ENCODE measurements around the gene DNAJC15. TPM values are rescaled to one million over a fixed set of nuclear protein-coding genes. Genes with fewer than 3 reads are reported as not detected.

Gene DNAJC15
- total and polyA plus RNA-seq, 7 experiments from 2014 or later: 5.0 to 22.8 (median 10.5) TPM

- H3K36me3 Mint-ChIP-seq: no peaks in the 10 kb centered on the region
- ATAC-seq (no peak), DNase-seq (no peak)
- no peak overlapping the region for H3K27ac Mint-ChIP-seq
- H3K4me1 Mint-ChIP-seq: peaks cover 0 to 1% (median 0%) of the 10 kb centered on the region in 7 donors
- Histone ChIP-seq H3K4me3 (ENCODE audit: low read length) (no peak overlapping the region), H3K36me3 (ENCODE audit: control insufficient read depth in 2 of 3, insufficient read depth in 3 of 3, low read length in 3 of 3) (no peaks in the 10 kb centered on the region), H3K27me3 (ENCODE audit: control insufficient read depth in 2 of 2, insufficient read depth in 2 of 2, low read length in 2 of 2) (no peaks in the 10 kb centered on the region), H3K4me1 (ENCODE audit: control insufficient read depth in 2 of 2, insufficient read depth in 2 of 2, low read length in 2 of 2) (no peaks in the 10 kb centered on the region), H3K27ac (ENCODE audit: low read depth, low read length) (no peak overlapping the region), H3K9me3 (ENCODE audit: control insufficient read depth in 2 of 3, low read length in 3 of 3) (no peaks in the 10 kb centered on the region)
- peaks cover 5 to 25% (median 13%) of the 10 kb centered on the region in 5 donors for H3K27me3 Mint-ChIP-seq
- CTCF ChIA-PET: no interaction called here
- peaks cover 0 to 3% (median 0%) of the 10 kb centered on the region in 11 donors for H3K9me3 Mint-ChIP-seq
- POLR2A ChIA-PET: no interaction called here
- intact Hi-C loops (cut with micrococcal nuclease): no loop called here
- no peak overlapping the region for H3K4me3 Mint-ChIP-seq
These were observed 127.2 kb downstream of the DNAJC15 start for GRCh38 chr13:43150369-43151207.

- peaks cover 2 to 10% (median 4%) of the 10 kb centered on the region in 5 donors for H3K27me3 Mint-ChIP-seq
- ATAC-seq (no peak), DNase-seq (no peak)
- H3K36me3 Mint-ChIP-seq: no peaks in the 10 kb centered on the region
- no peak overlapping the region for H3K27ac Mint-ChIP-seq
- H3K9me3 Mint-ChIP-seq: peaks cover 0 to 3% (median 0%) of the 10 kb centered on the region in 11 donors
- Histone ChIP-seq H3K27ac (ENCODE audit: low read depth, low read length) (no peak overlapping the region), H3K27me3 (ENCODE audit: control insufficient read depth in 2 of 2, insufficient read depth in 2 of 2, low read length in 2 of 2) (no peaks in the 10 kb centered on the region), H3K36me3 (ENCODE audit: control insufficient read depth in 2 of 3, insufficient read depth in 3 of 3, low read length in 3 of 3) (no peaks in the 10 kb centered on the region), H3K4me1 (ENCODE audit: control insufficient read depth in 2 of 2, insufficient read depth in 2 of 2, low read length in 2 of 2) (no peaks in the 10 kb centered on the region), H3K9me3 (ENCODE audit: control insufficient read depth in 2 of 3, low read length in 3 of 3) (no peaks in the 10 kb centered on the region), H3K4me3 (ENCODE audit: low read length) (no peak overlapping the region)
- POLR2A ChIA-PET: no interaction called here
- no peak overlapping the region for H3K4me3 Mint-ChIP-seq
- intact Hi-C loops (cut with micrococcal nuclease): no loop called here
- peaks cover 0 to 1% (median 0%) of the 10 kb centered on the region in 7 donors for H3K4me1 Mint-ChIP-seq
- CTCF ChIA-PET: no interaction called here
These were observed 130.2 kb downstream of the DNAJC15 start for GRCh38 chr13:43153436-43154090.

- Histone ChIP-seq H3K27me3 (ENCODE audit: control insufficient read depth in 2 of 2, insufficient read depth in 2 of 2, low read length in 2 of 2) (no peaks in the 10 kb centered on the region), H3K27ac (ENCODE audit: low read depth, low read length) (no peak overlapping the region), H3K4me1 (ENCODE audit: control insufficient read depth in 2 of 2, insufficient read depth in 2 of 2, low read length in 2 of 2) (no peaks in the 10 kb centered on the region), H3K36me3 (ENCODE audit: control insufficient read depth in 2 of 3, insufficient read depth in 3 of 3, low read length in 3 of 3) (no peaks in the 10 kb centered on the region), H3K9me3 (ENCODE audit: control insufficient read depth in 2 of 3, low read length in 3 of 3) (no peaks in the 10 kb centered on the region), H3K4me3 (ENCODE audit: low read length) (no peak overlapping the region)
- no peak overlapping the region for H3K4me3 Mint-ChIP-seq
- intact Hi-C loops (cut with micrococcal nuclease): no loop called here
- H3K9me3 Mint-ChIP-seq: peaks cover 0 to 3% (median 0%) of the 10 kb centered on the region in 11 donors
- peaks cover 0 to 6% (median 4%) of the 10 kb centered on the region in 5 donors for H3K27me3 Mint-ChIP-seq
- ATAC-seq: no peak
- POLR2A ChIA-PET: no interaction called here
- H3K36me3 Mint-ChIP-seq: no peaks in the 10 kb centered on the region
- CTCF ChIA-PET: no interaction called here
- H3K27ac Mint-ChIP-seq: no peak overlapping the region
- DNase-seq: no peak
- peaks cover 0 to 1% (median 0%) of the 10 kb centered on the region in 7 donors for H3K4me1 Mint-ChIP-seq
These were observed 130.8 kb downstream of the DNAJC15 start for GRCh38 chr13:43154156-43154651.

GRCh38 chr13:43154839-43155238, 131.5 kb downstream of the DNAJC15 start:
- Mint-ChIP-seq H3K36me3 (no peaks in the 10 kb centered on the region), H3K4me3 (no peak overlapping the region), H3K9me3 (peaks cover 0 to 3% (median 0%) of the 10 kb centered on the region in 11 donors), H3K27me3 (peaks cover 0 to 6% (median 4%) of the 10 kb centered on the region in 5 donors), H3K27ac (no peak overlapping the region), H3K4me1 (peaks cover 0 to 1% (median 0%) of the 10 kb centered on the region in 7 donors)
- intact Hi-C loops (cut with micrococcal nuclease): no loop called here
- Histone ChIP-seq H3K36me3 (ENCODE audit: control insufficient read depth in 2 of 3, insufficient read depth in 3 of 3, low read length in 3 of 3) (no peaks in the 10 kb centered on the region), H3K4me3 (ENCODE audit: low read length) (no peak overlapping the region), H3K4me1 (ENCODE audit: control insufficient read depth in 2 of 2, insufficient read depth in 2 of 2, low read length in 2 of 2) (no peaks in the 10 kb centered on the region), H3K27me3 (ENCODE audit: control insufficient read depth in 2 of 2, insufficient read depth in 2 of 2, low read length in 2 of 2) (no peaks in the 10 kb centered on the region), H3K27ac (ENCODE audit: low read depth, low read length) (no peak overlapping the region), H3K9me3 (ENCODE audit: control insufficient read depth in 2 of 3, low read length in 3 of 3) (no peaks in the 10 kb centered on the region)
- CTCF ChIA-PET: no interaction called here
- POLR2A ChIA-PET: no interaction called here
- ATAC-seq: no peak
- no peak for DNase-seq

GRCh38 chr13:43156916-43157315, 133.5 kb downstream of the DNAJC15 start:
- Mint-ChIP-seq H3K4me1 (no peaks in the 10 kb centered on the region), H3K27ac (no peak overlapping the region), H3K36me3 (no peaks in the 10 kb centered on the region), H3K27me3 (peaks cover 0 to 11% (median 4%) of the 10 kb centered on the region in 5 donors), H3K4me3 (no peak overlapping the region), H3K9me3 (peaks cover 0 to 3% (median 0%) of the 10 kb centered on the region in 11 donors)
- ChIA-PET CTCF (no interaction called here), POLR2A (no interaction called here)
- Histone ChIP-seq H3K4me1 (ENCODE audit: control insufficient read depth in 2 of 2, insufficient read depth in 2 of 2, low read length in 2 of 2) (no peaks in the 10 kb centered on the region), H3K36me3 (ENCODE audit: control insufficient read depth in 2 of 3, insufficient read depth in 3 of 3, low read length in 3 of 3) (no peaks in the 10 kb centered on the region), H3K27me3 (ENCODE audit: control insufficient read depth in 2 of 2, insufficient read depth in 2 of 2, low read length in 2 of 2) (no peaks in the 10 kb centered on the region), H3K27ac (ENCODE audit: low read depth, low read length) (no peak overlapping the region), H3K4me3 (ENCODE audit: low read length) (no peak overlapping the region), H3K9me3 (ENCODE audit: control insufficient read depth in 2 of 3, low read length in 3 of 3) (no peaks in the 10 kb centered on the region)
- no peak for ATAC-seq
- no peak for DNase-seq
- intact Hi-C loops (cut with micrococcal nuclease): no loop called here

- Histone ChIP-seq H3K9me3 (ENCODE audit: control insufficient read depth in 2 of 3, low read length in 3 of 3) (no peaks in the 10 kb centered on the region), H3K4me1 (ENCODE audit: control insufficient read depth in 2 of 2, insufficient read depth in 2 of 2, low read length in 2 of 2) (no peaks in the 10 kb centered on the region), H3K36me3 (ENCODE audit: control insufficient read depth in 2 of 3, insufficient read depth in 3 of 3, low read length in 3 of 3) (no peaks in the 10 kb centered on the region), H3K4me3 (ENCODE audit: low read length) (no peak overlapping the region), H3K27ac (ENCODE audit: low read depth, low read length) (no peak overlapping the region), H3K27me3 (ENCODE audit: control insufficient read depth in 2 of 2, insufficient read depth in 2 of 2, low read length in 2 of 2) (no peaks in the 10 kb centered on the region)
- no peak for DNase-seq
- no peaks in the 10 kb centered on the region for H3K4me1 Mint-ChIP-seq
- intact Hi-C loops (cut with micrococcal nuclease): no loop called here
- H3K27ac Mint-ChIP-seq: no peak overlapping the region
- peaks cover 0 to 3% (median 0%) of the 10 kb centered on the region in 11 donors for H3K9me3 Mint-ChIP-seq
- ChIA-PET POLR2A (no interaction called here), CTCF (no interaction called here)
- ATAC-seq: no peak
- peaks cover 0 to 11% (median 4%) of the 10 kb centered on the region in 5 donors for H3K27me3 Mint-ChIP-seq
- no peaks in the 10 kb centered on the region for H3K36me3 Mint-ChIP-seq
- no peak overlapping the region for H3K4me3 Mint-ChIP-seq
These were observed 134.4 kb downstream of the DNAJC15 start for GRCh38 chr13:43157796-43158195.
